HG03135 (cell line): ENCODE results near the gene HS3ST2.
"Not testable (repeated sequence)": the region's sequence is repeated elsewhere in the genome, so short reads cannot be mapped to it uniquely, and the experiment has no call there.

Experiments used
- ATAC-seq: cut with Tn5 transposase; IDR thresholded peaks from one replicate; pipeline ENCODE4 v1.9.1; 2021; ENCODE audit warnings: mild to moderate bottlenecking, moderate library complexity; ENCODE audit not compliant: unreplicated experiment

Gene HS3ST2

GRCh38 chr16:22813223-22813947 lies 577 bp upstream of the HS3ST2 start:
- no peak for ATAC-seq

GRCh38 chr16:22814711-22815105 lies 746 bp downstream of the HS3ST2 start:
- no peak for ATAC-seq

GRCh38 chr16:22815863-22816262 lies 1.9 kb downstream of the HS3ST2 start:
- no peak for ATAC-seq

GRCh38 chr16:22816475-22816874 lies 2.5 kb downstream of the HS3ST2 start:
- ATAC-seq = no peak

GRCh38 chr16:22818736-22819135 lies 4.8 kb downstream of the HS3ST2 start:
- not testable (repeated sequence) for ATAC-seq

- ATAC-seq = no peak
Measured at GRCh38 chr16:22838681-22839080, 24.7 kb downstream of the HS3ST2 start.

GRCh38 chr16:22842031-22842430 lies 28.1 kb downstream of the HS3ST2 start:
- not testable (repeated sequence) for ATAC-seq

GRCh38 chr16:22843122-22843521 lies 29.2 kb downstream of the HS3ST2 start:
- ATAC-seq = no peak

GRCh38 chr16:22843856-22844255 lies 29.9 kb downstream of the HS3ST2 start:
- no peak for ATAC-seq

- ATAC-seq = no peak
Measured at GRCh38 chr16:22844416-22844815, 30.5 kb downstream of the HS3ST2 start.

GRCh38 chr16:22847100-22847499 lies 33.1 kb downstream of the HS3ST2 start:
- ATAC-seq = no peak

- ATAC-seq = no peak
Measured at GRCh38 chr16:22847690-22848089, 33.7 kb downstream of the HS3ST2 start.

- no peak for ATAC-seq
Measured at GRCh38 chr16:22848451-22848850, 34.5 kb downstream of the HS3ST2 start.

GRCh38 chr16:22849517-22849916 lies 35.6 kb downstream of the HS3ST2 start:
- no peak for ATAC-seq

- no peak for ATAC-seq
Measured at GRCh38 chr16:22855231-22855630, 41.3 kb downstream of the HS3ST2 start.

- ATAC-seq = no peak
Measured at GRCh38 chr16:22857296-22858025, 43.5 kb downstream of the HS3ST2 start.

GRCh38 chr16:22859925-22860324 lies 46.0 kb downstream of the HS3ST2 start:
- ATAC-seq = no peak

GRCh38 chr16:22861580-22861979 lies 47.6 kb downstream of the HS3ST2 start:
- no peak for ATAC-seq

GRCh38 chr16:22862046-22862445 lies 48.1 kb downstream of the HS3ST2 start:
- no peak for ATAC-seq

GRCh38 chr16:22864375-22864774 lies 50.4 kb downstream of the HS3ST2 start:
- no peak for ATAC-seq

- ATAC-seq = no peak
Measured at GRCh38 chr16:22868593-22869224, 54.7 kb downstream of the HS3ST2 start.

GRCh38 chr16:22871861-22872260 lies 57.9 kb downstream of the HS3ST2 start:
- no peak for ATAC-seq
